ENCODE data around the gene WNT2B.

GRCh38 chr1:112488141-112488540 is 20.6 kb upstream of the WNT2B start:
- TF ChIP-seq CTCF (IDR thresholded peaks at IDR 0.05) (no peak), POLR2A (IDR thresholded peaks at IDR 0.05) (no peak)
